ENCODE data around the gene CHI3L1.

The CHI3L1 gene

GRCh38 chr1:203183828-203184227 lies 2.7 kb downstream of the CHI3L1 start:
- no peaks in the 10 kb centered on the region for H3K36me3 ChIP-seq (ENCODE audit: control insufficient read depth in 4 of 4, insufficient read depth in 4 of 4, low read length in 3 of 4)
- peaks cover 0 to 2% (median 0%) of the 10 kb centered on the region in 5 experiments for H3K27me3 ChIP-seq (replicated peaks in 2 of 5; ENCODE audit: control insufficient read depth in 4 of 5, insufficient read depth in 5 of 5, low read length in 4 of 5)
- WGBS (ENCODE audit: insufficient coverage) = 100% methylated on average over 1 of the region's 2 CpGs
- no peak overlapping the region for H3K27ac ChIP-seq (ENCODE audit: insufficient read depth in 1 of 2, low read depth in 1 of 2, low read length in 2 of 2, poor library complexity in 1 of 2, severe bottlenecking in 2 of 2)
- H3K4me3 ChIP-seq (ENCODE audit: control insufficient read depth in 1 of 7, extremely low read depth in 1 of 7, insufficient read depth in 4 of 7, low read depth in 2 of 7, low read length in 6 of 7) = no peak overlapping the region
- ChIA-PET CTCF (interaction anchor here (2.1 kb wide), 1 partner anchor 32 kb away, joined by 6 read pairs; no protein-coding TSS in a partner anchor), POLR2A (no interaction called here)
- no peak for DNase-seq
- no peaks in the 10 kb centered on the region for H3K9me3 ChIP-seq (ENCODE audit: control extremely low read depth in 1 of 5, control insufficient read depth in 4 of 5, insufficient read depth in 2 of 5, low read depth in 1 of 5, low read length in 4 of 5)
- peaks cover 0 to 14% (median 9%) of the 10 kb centered on the region in 4 experiments for H3K4me1 ChIP-seq (ENCODE audit: control extremely low read depth in 1 of 4, control insufficient read depth in 4 of 4, insufficient read depth in 4 of 4, low read length in 3 of 4)

- Histone ChIP-seq H3K9me3 (ENCODE audit: control extremely low read depth in 1 of 5, control insufficient read depth in 4 of 5, insufficient read depth in 2 of 5, low read depth in 1 of 5, low read length in 4 of 5) (no peaks in the 10 kb centered on the region), H3K4me1 (ENCODE audit: control extremely low read depth in 1 of 4, control insufficient read depth in 4 of 4, insufficient read depth in 4 of 4, low read length in 3 of 4) (peaks cover 0 to 14% (median 9%) of the 10 kb centered on the region in 4 experiments), H3K27ac (ENCODE audit: insufficient read depth in 1 of 2, low read depth in 1 of 2, low read length in 2 of 2, poor library complexity in 1 of 2, severe bottlenecking in 2 of 2) (no peak overlapping the region), H3K36me3 (ENCODE audit: control insufficient read depth in 4 of 4, insufficient read depth in 4 of 4, low read length in 3 of 4) (no peaks in the 10 kb centered on the region), H3K4me3 (ENCODE audit: control insufficient read depth in 1 of 7, extremely low read depth in 1 of 7, insufficient read depth in 4 of 7, low read depth in 2 of 7, low read length in 6 of 7) (no peak overlapping the region), H3K27me3 (replicated peaks in 2 of 5; ENCODE audit: control insufficient read depth in 4 of 5, insufficient read depth in 5 of 5, low read length in 4 of 5) (no peaks in the 10 kb centered on the region)
- DNase-seq = no peak
- POLR2A ChIA-PET = no interaction called here
- 100% methylated on average over 3 of the region's 7 CpGs for WGBS (ENCODE audit: insufficient coverage)
- CTCF ChIA-PET = interaction anchor here (0.9 to 2.1 kb wide), 5 partner anchors 10 to 143 kb away, joined by 3 to 7 read pairs (median 5); no protein-coding TSS in a partner anchor
Measured at GRCh38 chr1:203182387-203182953, 4.0 kb downstream of the CHI3L1 start.

DNA sequence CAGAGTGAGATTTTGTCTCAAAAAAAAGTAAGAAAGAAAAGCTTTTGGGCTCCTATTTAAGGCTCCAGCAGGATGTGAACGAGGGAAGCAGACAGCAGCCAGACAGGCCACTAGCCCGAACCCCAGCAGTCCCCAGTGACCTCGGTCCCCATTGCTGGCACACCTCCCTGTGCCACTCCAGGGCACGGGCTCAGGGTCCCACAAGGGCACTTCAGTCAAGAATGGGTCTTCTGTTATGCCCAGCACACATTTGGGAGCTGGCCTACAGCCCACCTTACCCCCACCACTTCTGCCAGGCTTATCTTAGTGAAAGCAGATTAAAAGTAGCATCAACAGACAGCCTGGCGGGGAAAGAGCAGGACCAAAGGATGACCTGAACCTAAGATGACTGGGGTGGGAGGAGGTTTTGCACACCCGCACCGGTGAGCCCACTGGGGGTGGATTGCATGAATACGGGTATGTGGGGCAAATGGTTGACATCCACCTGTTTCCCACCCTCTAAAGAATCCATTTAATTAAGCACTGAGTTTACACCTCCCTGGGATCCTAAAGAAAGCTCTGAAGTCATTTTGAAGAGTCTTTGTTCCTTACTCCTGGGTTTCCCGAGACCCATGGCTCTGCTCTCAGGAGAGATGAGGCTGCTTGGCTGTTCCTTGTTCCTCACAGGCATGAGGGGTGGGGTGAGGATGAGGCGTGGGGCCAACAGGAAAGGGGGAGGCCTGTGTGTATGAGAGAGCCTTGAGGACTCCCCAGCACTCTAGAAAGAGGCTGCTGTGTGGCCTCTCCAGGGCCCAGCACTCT lies 4.7 kb downstream of the CHI3L1 start:
- ChIA-PET CTCF (interaction anchor here (0.9 to 2.1 kb wide), 5 partner anchors 9 to 142 kb away, joined by 3 to 7 read pairs (median 5); no protein-coding TSS in a partner anchor), POLR2A (no interaction called here)
- Histone ChIP-seq H3K27ac (ENCODE audit: insufficient read depth in 1 of 2, low read depth in 1 of 2, low read length in 2 of 2, poor library complexity in 1 of 2, severe bottlenecking in 2 of 2) (no peak overlapping the region), H3K4me3 (ENCODE audit: control insufficient read depth in 1 of 7, extremely low read depth in 1 of 7, insufficient read depth in 4 of 7, low read depth in 2 of 7, low read length in 6 of 7) (no peak overlapping the region), H3K36me3 (ENCODE audit: control insufficient read depth in 4 of 4, insufficient read depth in 4 of 4, low read length in 3 of 4) (no peaks in the 10 kb centered on the region), H3K4me1 (ENCODE audit: control extremely low read depth in 1 of 4, control insufficient read depth in 4 of 4, insufficient read depth in 4 of 4, low read length in 3 of 4) (peaks cover 0 to 8% (median 6%) of the 10 kb centered on the region in 4 experiments), H3K27me3 (replicated peaks in 2 of 5; ENCODE audit: control insufficient read depth in 4 of 5, insufficient read depth in 5 of 5, low read length in 4 of 5) (no peaks in the 10 kb centered on the region), H3K9me3 (ENCODE audit: control extremely low read depth in 1 of 5, control insufficient read depth in 4 of 5, insufficient read depth in 2 of 5, low read depth in 1 of 5, low read length in 4 of 5) (no peaks in the 10 kb centered on the region)
- DNase-seq = no peak
- 82% methylated on average over 5 of the region's 10 CpGs for WGBS (ENCODE audit: insufficient coverage)

DNA sequence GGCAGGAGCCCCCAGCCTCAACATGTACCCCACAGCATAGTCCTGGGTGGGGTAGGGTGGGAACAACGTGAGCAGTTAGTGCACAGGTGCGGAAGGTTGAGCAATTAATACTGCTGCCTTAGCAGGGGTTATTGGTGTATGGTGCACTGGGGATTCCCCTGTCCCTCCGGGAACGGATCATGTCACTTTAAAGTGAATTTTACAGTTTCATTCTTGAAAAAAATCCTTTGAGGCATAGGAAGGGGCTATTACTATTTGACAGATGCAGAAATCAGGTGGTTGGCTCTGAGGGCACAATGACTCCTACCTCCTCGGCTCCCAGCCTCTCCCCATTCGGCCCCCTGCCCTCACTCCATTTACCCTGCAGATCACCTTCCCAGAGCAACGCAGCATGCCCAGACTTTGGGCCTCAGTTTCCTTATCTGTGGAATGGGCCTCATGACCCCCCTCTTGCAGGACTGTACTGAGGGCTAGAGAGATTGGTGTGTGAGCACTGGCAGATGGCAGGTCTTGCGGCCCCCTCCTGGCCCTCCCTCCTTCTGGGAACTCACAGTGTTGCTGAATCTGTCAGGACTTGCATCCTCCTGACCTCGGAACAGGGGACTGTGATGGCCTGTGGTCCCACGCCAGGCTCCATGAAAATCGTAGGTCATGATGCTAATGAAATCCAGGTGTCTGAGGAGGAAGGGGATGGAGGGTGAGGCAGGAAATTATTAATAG lies 5.7 kb downstream of the CHI3L1 start:
- Histone ChIP-seq H3K27me3 (replicated peaks in 2 of 5; ENCODE audit: control insufficient read depth in 4 of 5, insufficient read depth in 5 of 5, low read length in 4 of 5) (no peaks in the 10 kb centered on the region), H3K4me3 (ENCODE audit: control insufficient read depth in 1 of 7, extremely low read depth in 1 of 7, insufficient read depth in 4 of 7, low read depth in 2 of 7, low read length in 6 of 7) (no peak overlapping the region), H3K27ac (ENCODE audit: insufficient read depth in 1 of 2, low read depth in 1 of 2, low read length in 2 of 2, poor library complexity in 1 of 2, severe bottlenecking in 2 of 2) (no peak overlapping the region), H3K9me3 (ENCODE audit: control extremely low read depth in 1 of 5, control insufficient read depth in 4 of 5, insufficient read depth in 2 of 5, low read depth in 1 of 5, low read length in 4 of 5) (no peaks in the 10 kb centered on the region), H3K36me3 (ENCODE audit: control insufficient read depth in 4 of 4, insufficient read depth in 4 of 4, low read length in 3 of 4) (no peaks in the 10 kb centered on the region), H3K4me1 (ENCODE audit: control extremely low read depth in 1 of 4, control insufficient read depth in 4 of 4, insufficient read depth in 4 of 4, low read length in 3 of 4) (peaks cover 0 to 6% (median 1%) of the 10 kb centered on the region in 4 experiments)
- POLR2A ChIA-PET = no interaction called here
- 92% methylated on average over 8 of the region's 11 CpGs for WGBS (ENCODE audit: insufficient coverage)
- CTCF ChIA-PET = interaction anchor here (1.6 to 2.1 kb wide), 3 partner anchors 8 to 141 kb away, joined by 5 to 7 read pairs (median 6); no protein-coding TSS in a partner anchor
- no peak for DNase-seq

DNA sequence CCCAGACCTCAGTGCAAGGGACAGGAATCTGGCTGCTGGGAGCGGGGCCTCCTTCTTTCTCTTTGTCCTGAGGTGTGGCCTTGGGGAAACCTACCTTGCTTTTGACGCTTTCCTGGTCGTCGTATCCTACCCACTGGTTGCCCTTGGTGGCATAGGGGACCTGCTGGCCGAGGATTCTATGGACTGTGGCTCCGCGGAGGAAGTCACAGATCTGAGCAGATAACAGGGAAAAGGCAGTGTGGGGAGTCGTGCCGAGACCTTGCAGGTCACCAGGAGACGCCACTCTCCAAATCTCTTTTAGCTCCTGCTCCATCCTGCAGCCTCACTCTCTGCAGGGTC lies 6.9 kb downstream of the CHI3L1 start:
- Histone ChIP-seq H3K4me3 (ENCODE audit: control insufficient read depth in 1 of 7, extremely low read depth in 1 of 7, insufficient read depth in 4 of 7, low read depth in 2 of 7, low read length in 6 of 7) (no peak overlapping the region), H3K36me3 (ENCODE audit: control insufficient read depth in 4 of 4, insufficient read depth in 4 of 4, low read length in 3 of 4) (no peaks in the 10 kb centered on the region), H3K27ac (ENCODE audit: insufficient read depth in 1 of 2, low read depth in 1 of 2, low read length in 2 of 2, poor library complexity in 1 of 2, severe bottlenecking in 2 of 2) (no peak overlapping the region), H3K4me1 (ENCODE audit: control extremely low read depth in 1 of 4, control insufficient read depth in 4 of 4, insufficient read depth in 4 of 4, low read length in 3 of 4) (peaks cover 0 to 13% (median 2%) of the 10 kb centered on the region in 4 experiments), H3K9me3 (ENCODE audit: control extremely low read depth in 1 of 5, control insufficient read depth in 4 of 5, insufficient read depth in 2 of 5, low read depth in 1 of 5, low read length in 4 of 5) (no peaks in the 10 kb centered on the region), H3K27me3 (replicated peaks in 2 of 5; ENCODE audit: control insufficient read depth in 4 of 5, insufficient read depth in 5 of 5, low read length in 4 of 5) (no peaks in the 10 kb centered on the region)
- no peak for DNase-seq
- 100% methylated on average over 8 of the region's 10 CpGs for WGBS (ENCODE audit: insufficient coverage)
- ChIA-PET CTCF (interaction anchor here (2.6 kb wide), 1 partner anchor 36 kb away, joined by 9 read pairs; no protein-coding TSS in a partner anchor), POLR2A (no interaction called here)

DNA sequence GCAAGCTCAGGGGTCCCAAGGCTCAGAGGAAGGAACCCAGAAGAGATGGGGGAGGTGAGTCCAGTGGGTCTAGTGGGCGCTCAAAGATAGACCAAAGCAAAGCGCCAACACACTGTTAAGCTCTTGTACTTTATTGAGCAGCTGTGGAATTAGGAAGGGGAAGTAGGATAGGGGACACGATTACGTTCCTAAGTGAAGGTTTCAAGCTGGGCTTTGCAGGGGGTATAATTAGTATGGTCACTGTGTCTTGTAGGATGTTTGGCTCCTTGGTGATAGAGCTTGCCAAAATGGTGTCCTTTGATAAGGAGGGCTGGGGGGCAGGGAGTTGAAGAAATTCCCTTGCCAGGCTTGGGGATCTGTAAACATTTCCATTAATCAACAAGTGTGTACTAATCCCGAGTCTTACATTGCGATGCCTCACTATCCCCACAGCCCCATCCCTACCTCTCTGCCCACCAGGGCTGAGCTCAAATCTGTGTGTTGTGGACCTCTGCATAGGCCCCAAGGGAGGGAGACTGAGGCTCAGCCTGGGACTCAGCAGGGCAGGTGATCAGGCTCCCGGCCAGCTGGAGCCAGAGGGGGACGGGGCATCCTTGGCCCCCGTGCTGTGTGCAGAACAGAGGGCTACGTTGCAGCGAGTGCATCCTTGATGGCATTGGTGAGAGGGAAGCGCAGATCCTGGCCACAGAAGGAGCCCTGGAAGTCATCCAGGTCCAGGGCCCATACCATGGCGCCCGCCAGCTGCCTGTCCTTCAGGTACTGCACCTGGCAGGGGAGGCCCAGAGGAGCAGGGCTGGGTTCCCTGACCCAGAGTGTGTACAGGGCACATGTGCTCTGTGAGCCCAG lies 7.5 kb downstream of the CHI3L1 start:
- peaks cover 0 to 13% (median 2%) of the 10 kb centered on the region in 4 experiments for H3K4me1 ChIP-seq (ENCODE audit: control extremely low read depth in 1 of 4, control insufficient read depth in 4 of 4, insufficient read depth in 4 of 4, low read length in 3 of 4)
- DNase-seq = no peak
- 97% methylated on average over 13 of the region's 14 CpGs for WGBS (ENCODE audit: insufficient coverage)
- H3K4me3 ChIP-seq (ENCODE audit: control insufficient read depth in 1 of 7, extremely low read depth in 1 of 7, insufficient read depth in 4 of 7, low read depth in 2 of 7, low read length in 6 of 7) = no peak overlapping the region
- H3K27ac ChIP-seq (ENCODE audit: insufficient read depth in 1 of 2, low read depth in 1 of 2, low read length in 2 of 2, poor library complexity in 1 of 2, severe bottlenecking in 2 of 2) = no peak overlapping the region
- POLR2A ChIA-PET = interaction anchor here (0.8 kb wide), 1 partner anchor 9 kb away, joined by 3 read pairs; no protein-coding TSS in a partner anchor
- H3K27me3 ChIP-seq (replicated peaks in 2 of 5; ENCODE audit: control insufficient read depth in 4 of 5, insufficient read depth in 5 of 5, low read length in 4 of 5) = no peaks in the 10 kb centered on the region
- CTCF ChIA-PET = interaction anchor here (0.8 to 14.7 kb wide), 6 partner anchors 12 to 141 kb away, joined by 3 to 164 read pairs (median 4); no protein-coding TSS in a partner anchor
- no peaks in the 10 kb centered on the region for H3K9me3 ChIP-seq (ENCODE audit: control extremely low read depth in 1 of 5, control insufficient read depth in 4 of 5, insufficient read depth in 2 of 5, low read depth in 1 of 5, low read length in 4 of 5)
- H3K36me3 ChIP-seq (ENCODE audit: control insufficient read depth in 4 of 4, insufficient read depth in 4 of 4, low read length in 3 of 4) = no peaks in the 10 kb centered on the region

All from common myeloid progenitor, CD34-positive (primary cell).